Measurements from ENCODE around the gene DNAH7. TPM values are rescaled to one million over a fixed set of nuclear protein-coding genes. Genes with fewer than 3 reads are reported as not detected.

DNAH7 gene
- total RNA-seq, 1 experiment from 2014 or later, result 0.98 TPM

DNA sequence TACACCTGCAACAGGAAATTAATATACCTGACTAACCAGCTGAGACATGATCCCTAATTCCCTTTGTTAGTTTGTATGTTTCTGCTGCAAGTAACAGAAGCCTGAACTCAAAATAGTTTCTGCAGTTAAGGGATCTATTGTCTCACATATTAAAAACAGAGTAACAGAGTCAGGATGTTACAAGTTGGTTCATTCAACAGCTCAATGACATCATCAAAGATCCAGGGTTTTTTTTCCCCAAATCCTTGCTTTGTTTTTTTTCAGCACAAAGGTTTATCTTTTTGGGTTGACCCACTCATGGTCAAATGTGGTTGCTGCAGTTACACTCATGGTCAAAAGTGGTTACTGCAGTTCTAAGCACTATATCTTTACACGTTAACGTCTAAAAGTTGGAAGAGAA lies 35.0 kb upstream of the DNAH7 start:
- H3K9me3 Mint-ChIP-seq (ENCODE audit: unreplicated experiment), result no peaks in the 10 kb centered on the region
- H3K36me3 Mint-ChIP-seq (ENCODE audit: insufficient read depth, unreplicated experiment), result no peaks in the 10 kb centered on the region
- no peak overlapping the region for H3K27ac Mint-ChIP-seq (ENCODE audit: low read depth, unreplicated experiment)
- intact Hi-C loops (cut with micrococcal nuclease), result no loop called here
- H3K27me3 Mint-ChIP-seq (ENCODE audit: insufficient read depth, unreplicated experiment), result no peaks in the 10 kb centered on the region
- H3K4me1 Mint-ChIP-seq (ENCODE audit: insufficient read depth, unreplicated experiment), result no peaks in the 10 kb centered on the region
- POLR2A ChIA-PET, result interaction anchor here (0.8 to 1.3 kb wide), 2 partner anchors 10 to 11 kb away, joined by 3 to 4 read pairs; no protein-coding TSS in a partner anchor
- H3K4me3 Mint-ChIP-seq (ENCODE audit: unreplicated experiment), result no peak overlapping the region
- CTCF ChIA-PET, result no interaction called here
- TF ChIP-seq, protein P1, sequence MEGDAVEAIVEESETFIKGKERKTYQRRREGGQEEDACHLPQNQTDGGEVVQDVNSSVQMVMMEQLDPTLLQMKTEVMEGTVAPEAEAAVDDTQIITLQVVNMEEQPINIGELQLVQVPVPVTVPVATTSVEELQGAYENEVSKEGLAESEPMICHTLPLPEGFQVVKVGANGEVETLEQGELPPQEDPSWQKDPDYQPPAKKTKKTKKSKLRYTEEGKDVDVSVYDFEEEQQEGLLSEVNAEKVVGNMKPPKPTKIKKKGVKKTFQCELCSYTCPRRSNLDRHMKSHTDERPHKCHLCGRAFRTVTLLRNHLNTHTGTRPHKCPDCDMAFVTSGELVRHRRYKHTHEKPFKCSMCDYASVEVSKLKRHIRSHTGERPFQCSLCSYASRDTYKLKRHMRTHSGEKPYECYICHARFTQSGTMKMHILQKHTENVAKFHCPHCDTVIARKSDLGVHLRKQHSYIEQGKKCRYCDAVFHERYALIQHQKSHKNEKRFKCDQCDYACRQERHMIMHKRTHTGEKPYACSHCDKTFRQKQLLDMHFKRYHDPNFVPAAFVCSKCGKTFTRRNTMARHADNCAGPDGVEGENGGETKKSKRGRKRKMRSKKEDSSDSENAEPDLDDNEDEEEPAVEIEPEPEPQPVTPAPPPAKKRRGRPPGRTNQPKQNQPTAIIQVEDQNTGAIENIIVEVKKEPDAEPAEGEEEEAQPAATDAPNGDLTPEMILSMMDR (IDR thresholded peaks at IDR 0.05; ENCODE audit: unreplicated experiment), result no peak
- no peak for DNase-seq (ENCODE audit: unreplicated experiment)
- no TSS peak for BruUV-seq (replicated peaks)

DNA sequence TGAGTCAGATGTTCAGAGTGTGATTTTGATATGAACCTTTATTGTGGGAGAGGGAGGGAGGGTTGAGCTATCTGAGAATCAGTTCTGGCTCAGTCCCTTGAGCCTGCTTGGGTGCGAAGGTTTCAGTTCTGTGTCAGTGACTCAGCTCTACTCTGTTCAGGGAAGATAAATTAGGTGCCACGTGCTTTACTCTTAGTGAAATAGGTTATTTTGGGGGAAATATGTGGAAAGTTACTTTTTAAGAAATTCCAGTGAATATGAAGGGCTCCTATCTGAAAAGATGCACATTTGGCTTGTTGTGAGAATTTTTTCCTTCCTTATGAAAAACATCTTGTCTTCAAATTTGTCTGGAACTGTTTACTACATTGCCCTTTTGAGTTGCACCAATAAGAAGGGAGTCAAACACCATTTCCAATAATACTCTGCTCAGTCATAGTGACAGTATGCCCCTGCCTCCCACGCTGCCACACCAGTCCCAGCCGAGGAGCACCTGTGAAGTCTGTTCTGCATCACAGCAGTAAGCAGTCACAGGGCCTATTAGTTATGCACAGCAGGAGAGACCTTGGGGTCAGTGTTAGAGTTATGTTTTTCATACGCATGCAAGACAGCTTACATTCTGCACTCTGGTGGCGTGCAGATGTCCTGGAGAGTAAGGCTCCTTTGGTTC lies 32.8 kb upstream of the DNAH7 start:
- ChIA-PET POLR2A (interaction anchor here (0.8 kb wide), 2 partner anchors 9 to 66 kb away, joined by 3 read pairs; no protein-coding TSS in a partner anchor), CTCF (interaction anchor here (0.5 to 2.8 kb wide), 5 partner anchors 23 to 494 kb away, joined by 3 to 12 read pairs (median 5); partner anchors contain the start of gene DNAH7)
- Mint-ChIP-seq H3K27ac (ENCODE audit: low read depth, unreplicated experiment) (no peak overlapping the region), H3K4me1 (ENCODE audit: insufficient read depth, unreplicated experiment) (no peaks in the 10 kb centered on the region), H3K27me3 (ENCODE audit: insufficient read depth, unreplicated experiment) (no peaks in the 10 kb centered on the region), H3K36me3 (ENCODE audit: insufficient read depth, unreplicated experiment) (no peaks in the 10 kb centered on the region), H3K4me3 (ENCODE audit: unreplicated experiment) (no peak overlapping the region), H3K9me3 (ENCODE audit: unreplicated experiment) (no peaks in the 10 kb centered on the region)
- intact Hi-C loops (cut with micrococcal nuclease), result no loop called here
- no peak for DNase-seq (ENCODE audit: unreplicated experiment)
- BruUV-seq (replicated peaks), result no TSS peak
- TF ChIP-seq, protein P1 (IDR thresholded peaks at IDR 0.05; ENCODE audit: unreplicated experiment), result no peak

- Mint-ChIP-seq H3K9me3 (ENCODE audit: unreplicated experiment) (no peaks in the 10 kb centered on the region), H3K27ac (ENCODE audit: low read depth, unreplicated experiment) (no peak overlapping the region), H3K27me3 (ENCODE audit: insufficient read depth, unreplicated experiment) (no peaks in the 10 kb centered on the region), H3K4me1 (ENCODE audit: insufficient read depth, unreplicated experiment) (no peaks in the 10 kb centered on the region), H3K36me3 (ENCODE audit: insufficient read depth, unreplicated experiment) (no peaks in the 10 kb centered on the region), H3K4me3 (ENCODE audit: unreplicated experiment) (no peak overlapping the region)
- no TSS peak for BruUV-seq (replicated peaks)
- POLR2A ChIA-PET, result no interaction called here
- TF ChIP-seq, protein P1 (IDR thresholded peaks at IDR 0.05; ENCODE audit: unreplicated experiment), result no peak
- intact Hi-C loops (cut with micrococcal nuclease), result no loop called here
- no peak for DNase-seq (ENCODE audit: unreplicated experiment)
- CTCF ChIA-PET, result interaction anchor here (0.6 to 2.8 kb wide), 2 partner anchors 22 to 368 kb away, joined by 5 to 12 read pairs; no protein-coding TSS in a partner anchor
Observed at GRCh38 chr2:196099916-196100315, 31.3 kb upstream of the DNAH7 start.

- no peaks in the 10 kb centered on the region for H3K9me3 Mint-ChIP-seq (ENCODE audit: unreplicated experiment)
- intact Hi-C loops (cut with micrococcal nuclease), result no loop called here
- H3K36me3 Mint-ChIP-seq (ENCODE audit: insufficient read depth, unreplicated experiment), result peaks cover 5% of the 10 kb centered on the region
- TF ChIP-seq, protein P1 (IDR thresholded peaks at IDR 0.05; ENCODE audit: unreplicated experiment), result no peak
- POLR2A ChIA-PET, result interaction anchor here (0.8 kb wide), 1 partner anchor 187 kb away, joined by 3 read pairs; no protein-coding TSS in a partner anchor
- no TSS peak for BruUV-seq (replicated peaks)
- no peak overlapping the region for H3K4me3 Mint-ChIP-seq (ENCODE audit: unreplicated experiment)
- CTCF ChIA-PET, result interaction anchor here (0.6 to 1.3 kb wide), 2 partner anchors 196 to 241 kb away, joined by 3 to 4 read pairs; no protein-coding TSS in a partner anchor
- H3K4me1 Mint-ChIP-seq (ENCODE audit: insufficient read depth, unreplicated experiment), result no peaks in the 10 kb centered on the region
- H3K27me3 Mint-ChIP-seq (ENCODE audit: insufficient read depth, unreplicated experiment), result no peaks in the 10 kb centered on the region
- DNase-seq (ENCODE audit: unreplicated experiment), result no peak
- H3K27ac Mint-ChIP-seq (ENCODE audit: low read depth, unreplicated experiment), result no peak overlapping the region
Observed at GRCh38 chr2:196097864-196098660, 29.4 kb upstream of the DNAH7 start.

Data from MCF 10A (cell line).